IPS-11a (cell line): ENCODE data around the gene BLOC1S2.
"Not testable (repeated sequence)": the region's sequence is repeated elsewhere in the genome, so short reads cannot be mapped to it uniquely, and the experiment has no call there.

Source experiments
- H3K4me3 ChIP-seq: one replicate; pipeline ENCODE4 v1.5.1; 2013; ENCODE audit warnings: low read depth, low read length, control low read depth

BLOC1S2 gene

GRCh38 chr10:100286051-100287033, at the start of gene BLOC1S2:
BLOC1S2 (minus strand) TSS chr10:100286680; CDS start chr10:100286659, 21 bp downstream.
- peak within 1 kb of the TSS; percentile 97 for H3K4me3 ChIP-seq

GRCh38 chr10:100334762-100335161, 48.3 kb upstream of the BLOC1S2 start:
- no peak overlapping the region for H3K4me3 ChIP-seq

GRCh38 chr10:100333661-100334440, 47.4 kb upstream of the BLOC1S2 start:
- H3K4me3 ChIP-seq: no peak overlapping the region

- H3K4me3 ChIP-seq: no peak overlapping the region
Measured at GRCh38 chr10:100333106-100333505, 46.6 kb upstream of the BLOC1S2 start.

GRCh38 chr10:100330079-100330478, 43.6 kb upstream of the BLOC1S2 start, which contains the start of gene PKD2L1:
PKD2L1 (minus strand) TSS chr10:100330228; CDS start chr10:100330103, 125 bp downstream.
- no peak within 1 kb of the TSS for H3K4me3 ChIP-seq

GRCh38 chr10:100328198-100328597, 41.7 kb upstream of the BLOC1S2 start:
- H3K4me3 ChIP-seq: no peak overlapping the region

- no peak overlapping the region for H3K4me3 ChIP-seq
Measured at GRCh38 chr10:100327718-100328009, 41.2 kb upstream of the BLOC1S2 start.

GRCh38 chr10:100327007-100327717, 40.7 kb upstream of the BLOC1S2 start:
- H3K4me3 ChIP-seq: no peak overlapping the region

GRCh38 chr10:100325158-100325557, 38.7 kb upstream of the BLOC1S2 start:
- H3K4me3 ChIP-seq: no peak overlapping the region

- H3K4me3 ChIP-seq: no peak overlapping the region
Measured at GRCh38 chr10:100319707-100320402, 33.4 kb upstream of the BLOC1S2 start.

- H3K4me3 ChIP-seq: no peak overlapping the region
Measured at GRCh38 chr10:100318207-100318606, 31.7 kb upstream of the BLOC1S2 start.

GRCh38 chr10:100315615-100316014, 29.1 kb upstream of the BLOC1S2 start:
- H3K4me3 ChIP-seq: no peak overlapping the region

- H3K4me3 ChIP-seq: no peak overlapping the region
Measured at GRCh38 chr10:100311298-100311697, 24.8 kb upstream of the BLOC1S2 start.

GRCh38 chr10:100307684-100308083, 21.2 kb upstream of the BLOC1S2 start:
- H3K4me3 ChIP-seq: no peak overlapping the region

GRCh38 chr10:100306861-100307260, 20.4 kb upstream of the BLOC1S2 start:
- H3K4me3 ChIP-seq: no peak overlapping the region

GRCh38 chr10:100304414-100304813, 17.9 kb upstream of the BLOC1S2 start:
- H3K4me3 ChIP-seq: no peak overlapping the region

GRCh38 chr10:100303724-100304319, 17.3 kb upstream of the BLOC1S2 start:
- no peak overlapping the region for H3K4me3 ChIP-seq

GRCh38 chr10:100301123-100301522, 14.6 kb upstream of the BLOC1S2 start:
- H3K4me3 ChIP-seq: not testable (repeated sequence)

- H3K4me3 ChIP-seq: no peak overlapping the region
Measured at GRCh38 chr10:100297242-100297641, 10.8 kb upstream of the BLOC1S2 start.

GRCh38 chr10:100293066-100293465, 6.6 kb upstream of the BLOC1S2 start:
- H3K4me3 ChIP-seq: no peak overlapping the region
